Stimulated activated CD8-positive, alpha-beta memory T cell treated with anti-CD3 and anti-CD28 coated beads, Interleukin-15, amount 100 ng/mL, for 48 hours (primary cell): ENCODE measurements around the gene IL7R.

Experiments used
- DNase-seq, 2 donors: peaks; one replicate each; pipeline ENCODE4 v3.0.0-alpha.2; 2020; ENCODE audit warnings: low read depth in 2 of 2

The IL7R gene

GRCh38 chr5:35904443-35905132 lies 47.9 kb downstream of the IL7R start:
- DNase-seq = no peak

GRCh38 chr5:35908228-35908627 lies 51.5 kb downstream of the IL7R start:
- no peak for DNase-seq

GRCh38 chr5:35908814-35909213 lies 52.1 kb downstream of the IL7R start:
- DNase-seq = no peak

- no peak for DNase-seq
Observed at GRCh38 chr5:35919191-35919590, 62.5 kb downstream of the IL7R start.

- no peak for DNase-seq
Observed at GRCh38 chr5:35920890-35921289, 64.2 kb downstream of the IL7R start.

- DNase-seq = no peak
Observed at GRCh38 chr5:35921930-35922329, 65.2 kb downstream of the IL7R start.

GRCh38 chr5:35922468-35922867 lies 65.8 kb downstream of the IL7R start:
- no peak for DNase-seq

GRCh38 chr5:35924122-35924949 lies 67.6 kb downstream of the IL7R start:
- DNase-seq = no peak

GRCh38 chr5:35924950-35925722 lies 68.4 kb downstream of the IL7R start:
- peak; percentile 77 to 81 for DNase-seq

GRCh38 chr5:35926389-35927051 lies 69.8 kb downstream of the IL7R start:
- no peak for DNase-seq
